ENCODE measurements around the gene EAF1.
"Not testable (repeated sequence)": the region's sequence is repeated elsewhere in the genome, so short reads cannot be mapped to it uniquely, and the experiment has no call there.

Gene EAF1

GRCh38 chr3:15409239-15409638 is 18.2 kb upstream of the EAF1 start:
- DNase-seq, result no peak

GRCh38 chr3:15409774-15410173 is 17.6 kb upstream of the EAF1 start:
- DNase-seq, result no peak

DNA sequence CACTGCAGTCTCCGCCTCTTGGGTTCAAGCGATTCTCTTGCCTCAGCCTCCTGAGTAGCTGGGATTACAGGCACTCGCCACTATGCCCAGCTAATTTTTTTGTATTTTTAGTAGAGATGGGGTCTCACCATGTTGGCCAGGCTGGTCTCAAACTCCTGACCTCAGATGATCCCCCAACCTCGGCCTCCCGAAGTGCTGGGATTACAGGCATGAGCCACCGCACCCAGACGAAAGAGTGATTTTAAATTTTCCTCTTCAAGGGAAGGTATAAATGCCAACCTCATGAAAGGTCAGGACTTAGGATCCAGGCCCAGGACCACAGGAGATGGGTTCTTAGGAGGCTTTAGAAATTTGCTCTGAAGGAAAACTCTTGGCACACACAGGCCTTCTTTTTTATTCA is 16.4 kb upstream of the EAF1 start:
- not testable (repeated sequence) for DNase-seq

GRCh38 chr3:15420871-15421270 is 6.5 kb upstream of the EAF1 start:
- DNase-seq, result no peak

DNA sequence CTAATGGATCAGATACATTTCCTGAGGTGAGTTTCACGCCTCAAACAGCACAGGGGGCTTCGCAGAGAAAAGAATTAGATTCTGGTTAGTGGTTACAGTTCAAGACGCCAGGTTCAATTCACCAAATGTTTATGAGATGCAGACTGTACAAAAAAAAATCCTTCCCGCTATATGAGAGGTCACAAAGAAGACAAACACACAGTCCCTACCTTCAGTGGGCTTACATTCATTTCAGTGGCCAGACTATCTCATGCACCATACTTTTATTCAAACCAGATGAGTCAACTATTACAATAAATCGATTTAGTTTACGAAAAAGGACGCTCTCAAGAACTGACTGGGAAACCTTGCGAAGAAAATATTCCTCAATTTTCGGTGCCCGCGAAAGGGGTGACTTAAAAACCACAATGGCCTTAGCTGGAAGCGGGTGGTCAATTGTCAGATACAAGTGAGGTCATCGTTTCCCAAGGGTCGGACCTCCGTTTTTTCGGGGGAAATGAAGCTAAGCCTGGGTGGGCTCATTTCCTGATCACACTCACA is 749 bp upstream of the EAF1 start:
- DNase-seq, result no peak

- DNase-seq, result no peak
These were observed 583 bp downstream of the EAF1 start for GRCh38 chr3:15427981-15428380.

- DNase-seq, result no peak
These were observed 1.1 kb downstream of the EAF1 start for GRCh38 chr3:15428539-15428938.

DNA sequence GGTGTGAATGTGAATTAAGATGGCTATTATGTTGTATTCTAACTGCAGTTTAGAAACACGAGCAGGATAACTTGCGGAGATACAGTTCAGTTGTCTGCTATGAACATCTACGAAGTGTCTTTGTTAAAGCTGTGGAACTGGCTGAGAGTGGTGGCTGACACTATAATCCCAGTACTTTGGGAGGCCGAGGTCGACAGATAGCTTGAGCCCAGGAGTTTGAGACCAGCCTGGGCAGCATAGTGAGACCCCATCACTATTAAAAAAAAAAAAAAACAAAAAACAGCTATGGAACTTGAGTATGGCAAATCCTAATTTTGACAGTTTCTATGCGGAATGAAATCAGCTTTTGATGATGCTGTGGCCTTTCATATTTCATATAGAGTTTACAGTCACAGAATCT is 1.7 kb downstream of the EAF1 start:
- no peak for DNase-seq

- no peak for DNase-seq
These were observed 3.2 kb downstream of the EAF1 start for GRCh38 chr3:15430624-15431023.

DNA sequence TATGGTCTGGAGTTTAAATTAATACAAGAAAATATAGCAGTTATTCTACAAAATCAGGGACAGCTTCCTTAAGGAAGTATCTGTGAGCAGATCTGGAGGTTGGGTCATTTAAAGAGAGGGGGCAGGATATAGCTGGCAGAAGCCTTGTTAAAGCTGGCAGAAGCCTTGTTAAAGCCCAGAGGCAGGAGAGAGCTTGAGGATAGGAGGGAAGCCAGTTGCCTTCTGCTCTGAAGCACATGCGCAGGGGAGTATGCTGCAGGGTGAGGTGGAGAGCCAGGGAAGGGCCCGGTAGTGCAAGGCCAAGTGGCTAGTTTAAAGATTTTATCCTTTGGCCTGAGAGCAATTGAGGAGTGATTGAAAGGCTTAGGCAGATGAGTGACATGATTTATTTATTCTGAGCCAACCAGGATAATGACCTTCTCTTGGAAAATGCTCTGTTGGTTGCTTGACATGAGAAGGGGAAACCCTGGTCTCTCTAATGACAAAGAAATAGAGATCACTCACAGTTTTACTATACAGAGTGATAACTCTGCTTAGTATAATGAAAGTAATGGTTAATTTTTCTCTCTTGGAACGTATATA is 3.9 kb downstream of the EAF1 start:
- no peak for DNase-seq

- DNase-seq, result no peak
These were observed 6.1 kb downstream of the EAF1 start for GRCh38 chr3:15433531-15433930.

GRCh38 chr3:15434756-15435155 is 7.4 kb downstream of the EAF1 start:
- DNase-seq, result no peak

GRCh38 chr3:15436246-15436645 is 8.8 kb downstream of the EAF1 start:
- DNase-seq, result no peak

GRCh38 chr3:15438983-15439382 is 11.6 kb downstream of the EAF1 start:
- DNase-seq, result no peak

- no peak for DNase-seq
These were observed 12.1 kb downstream of the EAF1 start for GRCh38 chr3:15439476-15439875.

GRCh38 chr3:15440891-15441290 is 13.5 kb downstream of the EAF1 start:
- DNase-seq, result no peak

- no peak for DNase-seq
These were observed 16.6 kb downstream of the EAF1 start for GRCh38 chr3:15443826-15444524.

DNA sequence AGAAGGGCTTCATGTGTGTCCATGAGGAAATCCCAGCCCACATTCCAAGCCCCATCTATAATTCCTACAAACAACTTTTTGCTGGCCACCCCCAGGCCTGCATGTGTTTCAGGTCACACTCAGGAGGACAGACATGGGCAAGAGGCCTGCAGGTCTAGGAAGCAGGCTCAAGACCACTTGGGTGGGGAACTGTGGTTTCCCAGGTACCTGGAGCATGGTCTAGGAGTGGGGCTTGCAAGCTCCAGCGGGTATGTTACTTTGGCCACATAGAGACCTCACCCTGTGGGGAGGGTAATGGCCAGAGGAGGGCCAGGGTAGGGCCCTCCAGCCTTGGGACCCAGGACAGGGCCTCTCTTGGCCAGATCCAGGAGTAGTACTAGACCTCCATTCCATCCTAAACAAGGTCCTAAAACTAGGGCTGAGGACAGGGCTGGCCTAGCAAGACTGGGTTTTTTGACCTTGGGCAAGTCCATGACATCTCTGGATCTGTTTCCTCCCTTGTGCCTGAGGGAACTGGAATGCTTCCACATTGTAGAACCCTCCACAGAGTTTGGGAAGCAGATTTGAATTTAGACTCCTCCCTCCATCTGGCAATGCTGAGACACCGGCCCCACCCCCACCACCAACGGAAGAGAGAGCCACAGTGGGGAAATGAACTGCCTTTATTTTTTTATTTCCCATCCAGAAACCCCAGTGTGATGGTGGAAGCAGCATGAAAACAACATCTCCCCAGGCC is 22.3 kb downstream of the EAF1 start:
- DNase-seq, result no peak

DNA sequence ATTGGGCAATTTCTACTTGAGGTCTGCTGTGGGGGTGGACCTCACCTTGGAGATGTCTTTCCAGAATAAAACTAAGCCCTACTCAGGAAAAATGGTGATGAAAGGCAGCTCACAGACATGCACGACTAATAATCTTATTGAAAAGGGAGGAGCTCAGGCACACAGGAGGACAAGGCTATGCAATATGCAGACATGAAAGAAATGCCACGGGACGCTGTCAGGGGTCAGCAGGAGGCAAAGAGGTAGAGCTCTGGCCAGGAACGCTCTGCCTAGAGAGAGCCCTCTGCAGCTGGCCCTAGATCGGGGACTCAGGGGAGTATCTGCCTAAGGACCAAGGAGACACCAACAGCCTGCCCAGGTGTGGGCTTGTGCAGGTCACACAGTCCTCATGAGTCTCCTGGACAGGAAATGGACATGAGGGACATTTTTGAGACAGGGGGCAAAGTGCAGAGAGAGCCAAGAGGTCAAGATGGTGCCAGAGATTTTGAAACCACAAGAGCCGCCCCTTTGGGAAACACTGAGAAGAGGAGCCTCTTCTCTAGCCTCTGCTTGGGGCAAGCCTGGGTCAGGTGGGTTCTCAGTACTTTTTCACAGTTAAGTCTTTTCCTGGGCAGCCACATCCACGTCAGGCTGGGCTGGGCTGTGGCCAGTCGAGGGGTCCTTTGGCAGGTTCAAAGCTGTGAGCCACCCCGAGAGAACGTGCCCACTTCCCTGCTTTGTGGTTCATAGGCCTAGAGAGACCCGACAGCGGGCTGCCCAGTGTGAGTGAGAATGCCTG is 23.2 kb downstream of the EAF1 start:
- DNase-seq, result peak; percentile 29

DNA sequence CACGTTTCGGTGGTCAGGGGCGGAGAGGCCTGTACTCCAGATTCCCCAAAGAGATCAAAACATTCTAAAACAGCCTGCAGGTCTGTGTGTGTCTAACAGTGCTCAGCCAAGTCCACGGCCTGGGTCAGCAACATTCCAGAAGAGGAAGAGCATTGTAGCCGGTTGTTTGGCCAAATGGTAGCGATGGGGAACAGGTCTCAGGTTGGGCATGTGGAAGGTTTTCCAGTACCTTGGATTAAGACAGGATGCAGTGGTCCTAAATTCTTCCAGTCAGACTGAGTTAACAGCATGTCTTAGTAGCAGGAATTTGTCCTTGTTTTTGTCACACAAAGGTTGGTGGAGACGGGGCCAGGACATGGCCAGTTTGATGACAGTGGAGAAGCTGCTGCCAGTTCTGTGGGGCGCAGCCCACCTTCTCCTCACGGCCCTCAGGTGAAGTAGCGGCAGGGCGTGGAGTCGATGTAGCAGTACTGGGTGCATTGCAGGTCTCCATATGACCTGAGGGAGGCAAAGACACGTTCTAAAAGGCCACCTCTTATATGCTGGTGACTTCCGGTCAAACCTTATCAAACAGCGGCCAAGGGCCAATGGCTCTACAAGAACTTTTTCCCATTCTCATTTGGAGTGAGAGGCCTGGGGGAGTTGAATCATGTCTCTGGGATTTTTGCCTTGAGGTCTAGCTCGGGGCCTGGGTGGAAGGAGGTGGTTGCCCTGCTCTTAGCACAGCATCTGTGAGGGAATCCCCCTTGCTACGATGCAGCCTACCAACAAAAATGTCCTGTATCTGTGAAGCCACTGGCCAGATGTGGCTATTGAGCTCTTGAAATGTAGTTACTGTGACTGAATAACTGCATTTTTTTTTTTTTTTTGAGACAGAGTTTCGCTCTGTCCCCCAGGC is 24.1 kb downstream of the EAF1 start:
- DNase-seq, result peak; percentile 45

DNA sequence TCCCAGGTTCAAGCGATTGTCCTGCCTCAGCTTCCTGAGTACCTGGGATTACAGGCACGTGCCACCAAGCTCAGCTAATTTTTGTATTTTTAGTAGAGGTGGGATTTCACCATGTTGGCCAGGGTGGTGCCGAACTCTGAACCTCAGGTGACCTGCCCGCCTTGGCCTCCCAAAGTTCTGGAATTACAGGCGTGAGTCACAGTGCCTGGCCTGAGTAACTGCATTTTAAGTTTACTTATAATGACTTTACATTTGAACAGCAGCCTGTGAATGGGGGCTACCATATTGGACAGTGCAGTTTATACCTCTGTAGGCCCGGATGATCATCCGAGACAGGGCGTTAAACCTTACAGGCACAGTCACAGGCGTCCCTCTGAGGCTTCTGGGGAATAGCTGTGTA is 24.8 kb downstream of the EAF1 start:
- no peak for DNase-seq

DNA sequence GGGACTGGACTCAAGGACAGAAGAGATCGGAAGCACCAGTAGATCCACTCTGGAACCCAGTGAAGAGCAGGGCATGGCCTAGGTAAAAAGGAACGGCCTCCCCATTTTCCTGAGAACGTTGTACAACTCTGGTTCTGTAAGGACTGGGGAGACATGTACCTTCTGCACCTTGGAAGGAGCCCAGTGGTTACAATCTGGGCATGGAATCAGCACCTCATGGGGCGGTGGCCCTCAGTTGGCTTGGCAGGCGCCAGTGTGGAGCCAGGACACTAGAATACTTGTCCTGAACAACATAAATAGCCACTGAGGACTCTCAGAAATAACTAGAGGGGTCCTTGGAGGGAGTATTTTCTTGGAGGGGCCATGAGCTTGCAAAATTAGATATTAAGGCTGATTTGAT is 25.6 kb downstream of the EAF1 start:
- DNase-seq, result peak; percentile 25

Data from islet precursor cell (in vitro differentiated cells).